COLO829 (cell line): ENCODE measurements around the gene TNNC1.

ENCODE experiments used
- DNase-seq: peaks from one replicate; pipeline ENCODE4 v3.0.0; 2012; ENCODE audit warnings: low spot score

The TNNC1 gene

DNA sequence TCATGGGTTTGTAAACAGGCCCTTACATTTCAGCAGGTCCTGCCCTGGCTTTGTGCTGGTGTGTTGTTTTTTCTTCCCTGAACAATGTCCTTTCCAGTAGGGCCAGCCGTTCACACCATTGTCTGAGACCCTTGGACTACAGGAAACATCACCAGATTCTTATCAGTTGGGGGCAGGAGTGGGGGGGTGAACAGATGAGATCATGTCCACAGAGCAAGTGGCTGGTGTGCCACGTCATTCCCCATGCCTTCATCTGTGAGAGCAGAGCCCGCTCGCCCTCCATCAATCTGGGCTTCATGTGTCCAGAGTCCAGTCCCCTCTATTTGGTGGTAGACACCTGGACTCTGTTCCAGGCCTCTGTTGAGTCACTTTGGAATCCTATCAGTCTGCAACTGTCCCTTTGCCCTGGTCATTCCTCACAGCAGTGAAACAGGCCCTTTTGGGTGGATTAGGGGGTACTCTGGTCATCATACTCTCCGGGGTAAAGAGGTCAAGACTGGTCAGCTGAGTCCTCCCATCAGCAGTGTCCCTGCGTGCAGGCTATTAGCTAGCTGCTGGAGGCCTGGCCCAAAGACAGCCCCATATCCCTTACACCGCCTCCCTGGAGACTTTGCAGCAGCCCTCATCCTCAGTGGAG lies 23.9 kb downstream of the TNNC1 start:
- no peak for DNase-seq

DNA sequence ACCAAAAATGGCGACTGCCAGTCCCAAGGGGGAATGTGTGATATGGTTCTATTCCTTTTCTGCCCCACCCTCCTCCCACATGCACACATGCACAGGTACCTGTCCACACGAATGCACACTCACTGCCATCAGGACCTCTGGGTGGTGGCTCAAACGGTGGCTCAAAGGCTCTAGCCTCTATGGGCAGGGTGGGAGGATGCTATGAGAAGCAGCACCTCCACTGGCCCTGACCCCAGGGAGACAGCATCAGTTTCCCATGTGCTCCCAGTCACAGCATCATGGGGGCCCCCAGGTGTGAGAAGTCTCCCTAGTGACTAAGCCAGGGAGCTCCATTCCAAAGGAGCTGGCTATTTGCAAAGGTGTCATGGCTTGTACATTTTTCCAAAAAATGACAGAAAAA lies 24.8 kb downstream of the TNNC1 start:
- no peak for DNase-seq

DNA sequence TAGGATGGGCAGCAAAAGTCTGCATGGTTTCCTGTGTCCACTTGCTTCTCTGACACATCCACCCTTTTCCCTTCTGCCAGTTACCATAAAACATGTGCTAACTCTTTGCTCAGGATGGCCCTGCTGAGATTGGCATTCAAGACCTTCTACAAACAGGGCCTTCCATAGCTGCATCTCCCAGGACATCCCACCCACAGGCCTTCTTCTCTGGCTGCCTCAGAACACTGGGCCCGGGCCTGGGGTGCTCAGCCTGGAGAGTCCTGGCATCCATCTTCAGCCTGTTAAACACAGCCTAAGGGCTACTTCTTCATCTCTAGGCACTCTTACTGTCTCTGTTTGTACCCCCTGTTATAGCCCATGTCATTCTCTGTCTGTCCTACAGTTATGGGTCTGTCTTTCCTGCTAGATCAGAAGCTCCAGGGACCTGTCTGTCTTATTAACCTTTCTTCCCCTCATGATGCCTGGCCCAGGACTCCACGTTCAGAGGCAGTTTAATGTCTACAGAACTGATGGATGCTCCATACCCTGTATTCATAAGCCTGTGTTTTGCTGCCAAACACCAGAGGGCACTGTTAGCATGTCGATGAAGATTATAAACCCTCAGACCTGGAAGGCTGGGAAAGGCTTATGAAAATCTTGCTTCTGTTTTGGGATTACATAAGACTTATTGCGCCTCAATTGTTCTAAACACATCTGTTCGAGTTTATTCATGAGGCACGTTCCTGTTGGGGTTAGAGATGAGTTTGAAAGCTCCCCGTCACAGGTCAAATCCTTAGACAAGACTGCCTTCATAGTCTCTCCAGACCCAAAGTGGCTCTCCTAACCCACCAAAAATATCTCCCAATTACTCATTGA lies 25.5 kb downstream of the TNNC1 start:
- peak; percentile 70 for DNase-seq

DNA sequence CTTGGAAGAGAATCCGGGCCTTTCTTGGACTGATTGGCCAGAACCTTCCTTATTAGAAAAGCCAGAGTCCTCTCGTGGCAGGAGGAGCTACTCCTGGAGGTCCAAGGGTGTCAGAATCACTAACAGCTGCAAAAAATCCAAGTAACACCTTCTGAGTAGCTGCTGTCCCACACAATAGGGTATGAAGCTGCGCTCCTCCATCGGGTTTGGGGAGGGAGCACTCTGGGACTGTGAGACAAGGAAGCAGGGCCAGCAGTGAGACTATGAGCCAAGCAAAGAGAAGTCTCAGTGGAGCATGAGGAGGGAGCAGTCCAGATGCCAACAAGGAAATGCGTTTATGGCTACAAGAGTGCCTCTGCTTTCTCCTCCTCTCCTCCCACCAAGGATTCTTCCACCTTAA lies 30.7 kb downstream of the TNNC1 start:
- no peak for DNase-seq

DNA sequence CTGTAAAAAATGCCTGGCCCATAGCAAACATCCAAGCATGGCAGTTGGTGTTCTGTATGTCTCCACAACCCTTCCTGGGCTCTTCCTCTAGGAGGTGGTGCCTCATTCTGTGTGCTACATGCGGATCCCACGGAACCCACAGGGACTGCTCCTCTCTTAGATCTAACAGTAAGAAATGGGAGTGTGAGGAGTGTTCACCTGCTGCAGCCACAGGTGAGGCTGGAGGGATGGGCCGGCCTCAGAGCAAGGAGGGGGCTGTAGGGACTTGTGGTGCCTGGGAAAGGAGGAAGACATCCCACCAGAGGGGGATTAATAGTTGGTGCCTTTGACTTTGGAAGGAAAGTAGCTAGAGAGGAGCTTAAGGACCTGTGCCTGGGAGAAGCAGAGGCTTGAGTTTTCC lies 31.2 kb downstream of the TNNC1 start:
- no peak for DNase-seq

DNA sequence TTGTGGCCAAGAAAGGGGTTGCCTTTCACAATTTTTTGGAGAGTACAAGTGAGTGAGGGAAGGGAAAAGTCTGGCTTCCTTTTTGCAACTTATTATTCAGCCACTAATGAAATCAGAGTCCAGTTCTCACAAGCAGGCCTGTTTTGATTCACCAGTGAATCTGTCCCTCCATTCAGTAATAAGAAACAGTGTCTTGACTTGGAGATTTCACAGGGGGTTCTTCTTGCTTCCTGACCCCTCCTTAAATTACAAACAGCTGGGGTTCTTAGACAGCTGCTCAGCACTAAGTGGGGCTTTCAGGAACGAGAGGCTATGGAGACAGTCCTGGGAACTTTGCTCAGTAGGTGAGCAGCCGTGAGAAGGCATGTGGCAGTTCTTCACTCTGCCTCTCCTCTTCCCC lies 33.5 kb downstream of the TNNC1 start:
- DNase-seq, result no peak

DNA sequence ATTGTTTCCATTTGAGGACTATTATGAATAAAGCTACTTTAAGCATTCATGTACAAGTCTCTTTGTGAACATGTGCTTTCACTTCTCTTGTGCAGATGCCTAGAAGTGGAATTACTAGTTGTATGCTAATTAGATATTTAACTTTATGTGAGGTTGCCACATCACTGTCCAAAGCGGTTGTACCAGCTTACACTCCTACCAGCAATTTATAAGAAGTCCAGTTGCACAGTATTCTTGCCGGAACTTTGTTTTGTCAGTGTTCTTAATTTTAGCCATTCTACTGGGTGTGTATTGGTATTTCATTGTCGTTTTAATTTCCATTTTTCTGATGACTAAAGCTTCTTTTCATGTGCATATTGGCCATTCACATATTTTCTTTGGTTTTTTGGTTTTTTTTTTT lies 38.0 kb downstream of the TNNC1 start:
- DNase-seq, result no peak

DNA sequence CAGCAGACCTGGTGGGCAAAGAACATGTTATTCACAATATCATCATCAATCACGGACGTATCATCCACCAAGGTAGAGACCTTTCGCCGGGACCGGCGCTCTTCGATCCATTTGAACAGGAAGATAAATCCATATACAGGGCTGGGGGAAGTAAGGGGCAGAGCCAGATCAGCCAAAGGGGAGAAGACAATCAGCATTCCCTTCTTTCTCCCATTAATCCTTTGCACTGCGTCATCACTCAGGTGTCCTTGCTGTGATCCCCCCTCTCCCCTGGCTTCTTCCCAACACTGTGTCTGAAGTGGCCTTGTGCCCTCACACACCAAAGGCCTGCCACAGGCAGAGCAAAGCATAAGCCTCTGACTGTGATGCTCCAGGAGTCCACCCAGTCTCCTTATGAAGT lies 45.4 kb downstream of the TNNC1 start:
- no peak for DNase-seq

DNA sequence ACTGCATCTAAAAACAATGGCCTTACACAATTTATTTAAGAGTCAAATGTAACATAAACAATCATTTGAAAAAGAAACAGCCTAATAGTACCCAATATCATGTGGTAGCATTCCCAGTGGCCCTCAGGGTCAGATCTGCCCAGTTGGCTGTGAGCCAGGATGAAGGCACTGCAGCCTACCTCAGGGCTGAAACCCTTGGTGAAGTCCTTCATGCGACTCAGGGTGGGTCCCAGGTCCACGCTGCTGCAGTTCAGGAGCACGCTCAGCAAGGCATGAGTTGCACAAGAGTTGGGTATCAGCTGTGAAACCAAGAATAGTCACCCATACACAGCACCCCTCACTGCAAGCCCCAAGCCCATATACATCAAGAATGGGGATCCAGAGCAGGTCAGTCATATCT lies 46.1 kb downstream of the TNNC1 start:
- no peak for DNase-seq

DNA sequence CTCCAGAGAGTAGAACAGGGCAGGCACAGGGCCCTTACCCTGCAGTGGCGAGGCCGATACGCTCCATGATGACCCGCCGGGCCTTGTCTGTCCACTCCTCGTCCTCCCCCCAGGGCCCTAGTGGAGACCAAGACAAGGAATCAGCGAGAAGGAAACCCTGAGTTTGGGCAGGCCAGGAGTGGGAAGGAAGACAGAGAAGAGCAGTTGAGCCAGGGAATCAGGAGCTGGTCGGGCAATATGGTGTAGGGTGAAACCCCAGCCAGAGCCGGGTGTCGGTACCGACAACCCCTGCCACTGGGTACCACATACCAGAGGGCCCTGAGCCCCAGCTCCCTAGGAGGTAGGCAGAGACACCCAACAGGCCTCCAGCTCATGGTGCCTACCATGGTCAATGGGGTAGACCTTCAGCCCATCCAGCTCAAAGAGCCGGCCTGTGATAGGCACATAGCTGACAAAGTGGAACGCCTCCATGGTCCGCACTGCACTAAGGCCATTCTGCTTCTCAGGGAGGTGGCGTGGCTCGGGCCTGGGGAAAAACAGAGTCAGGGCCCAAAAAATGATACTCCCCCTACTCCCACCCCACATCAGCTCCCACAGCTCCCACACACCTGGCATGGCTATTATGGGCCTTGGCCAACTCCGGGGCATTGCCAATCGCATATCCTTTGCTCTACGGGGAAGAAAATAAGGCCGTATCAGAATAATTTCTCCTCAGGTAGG lies 46.9 kb downstream of the TNNC1 start:
- DNase-seq, result no peak

DNA sequence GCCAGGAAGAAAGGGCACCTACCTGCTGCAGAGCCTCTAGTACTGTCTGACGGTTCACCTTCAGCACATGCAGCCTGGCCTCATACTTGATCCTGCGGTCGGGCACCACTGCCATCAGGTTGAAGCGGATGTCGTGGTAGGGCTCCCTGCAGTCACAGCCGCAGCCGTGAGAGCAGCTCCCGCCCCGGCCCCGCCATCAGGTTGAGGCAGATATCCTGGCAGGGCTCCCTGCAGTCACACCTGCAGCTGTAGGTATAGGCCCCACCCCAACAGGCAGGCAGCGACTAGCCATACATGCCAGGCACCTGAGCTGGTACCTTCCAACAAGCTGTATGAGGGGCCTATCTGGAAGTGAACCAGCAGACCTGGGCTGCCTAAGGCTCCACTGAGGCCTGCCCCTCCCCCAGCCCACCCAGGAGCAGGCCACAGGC lies 47.6 kb downstream of the TNNC1 start:
- DNase-seq, result no peak

DNA sequence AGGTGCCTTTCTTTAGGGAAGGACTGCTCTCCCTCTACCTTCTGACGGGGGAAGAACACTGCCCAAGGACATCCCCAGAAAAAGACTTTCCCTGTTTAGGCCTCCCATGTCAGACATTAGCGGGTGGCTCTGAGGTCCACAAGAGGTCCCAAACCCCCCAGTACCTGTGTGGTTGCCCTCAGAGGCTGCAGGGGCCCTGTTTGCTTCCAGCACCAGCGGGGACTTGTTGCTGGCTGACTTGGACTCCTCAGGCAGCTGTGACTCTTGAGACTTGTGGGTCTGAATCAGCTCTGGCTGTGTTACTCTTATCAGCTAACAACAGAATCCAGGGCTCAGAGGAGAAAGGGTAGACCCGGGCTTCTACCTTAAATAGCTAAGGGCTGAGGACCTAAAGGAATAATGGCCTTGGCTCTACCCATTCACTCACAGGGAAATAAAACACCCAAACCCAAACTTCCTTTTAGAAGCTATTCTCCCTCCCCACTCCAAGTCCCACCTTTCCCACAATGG lies 48.2 kb downstream of the TNNC1 start:
- DNase-seq, result no peak

DNA sequence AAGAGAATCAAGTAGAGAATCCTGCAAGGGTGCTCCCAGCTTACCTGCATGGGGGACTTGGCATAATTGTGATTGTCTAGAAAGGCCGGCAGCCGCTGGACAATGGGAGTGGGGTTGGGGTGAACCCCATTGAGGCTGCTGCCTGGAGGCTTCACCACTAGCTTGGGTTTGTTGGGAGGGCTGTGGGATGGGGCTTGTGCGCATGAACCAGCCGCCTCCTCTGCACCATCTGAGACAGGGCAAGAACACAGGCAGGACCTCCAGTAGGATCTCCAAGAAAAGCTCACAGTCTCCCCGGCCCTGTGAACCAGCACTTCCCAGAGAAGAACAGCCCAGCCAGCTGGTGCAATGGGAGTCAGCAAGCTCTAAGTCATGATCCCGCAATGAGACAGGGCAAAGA lies 48.8 kb downstream of the TNNC1 start:
- no peak for DNase-seq

DNA sequence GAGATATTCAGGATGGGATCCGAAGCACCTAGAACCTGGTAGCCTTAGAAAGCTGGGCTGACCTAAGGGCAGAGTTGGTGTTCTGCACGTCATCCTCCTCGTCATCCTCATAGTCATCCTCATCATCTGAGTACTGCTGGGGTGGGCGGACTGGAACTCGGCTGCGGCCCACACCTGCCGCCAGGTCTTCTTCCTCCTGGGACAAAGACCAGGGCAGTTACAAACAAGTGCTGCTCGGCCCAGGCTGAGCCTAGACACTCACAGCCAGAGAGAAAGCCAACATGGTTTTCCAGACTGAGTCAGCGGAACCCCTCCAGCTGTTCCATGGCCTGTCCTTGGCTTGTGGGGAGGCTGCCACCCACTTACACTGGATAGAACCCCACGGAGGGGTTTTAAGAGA lies 49.5 kb downstream of the TNNC1 start:
- no peak for DNase-seq

DNA sequence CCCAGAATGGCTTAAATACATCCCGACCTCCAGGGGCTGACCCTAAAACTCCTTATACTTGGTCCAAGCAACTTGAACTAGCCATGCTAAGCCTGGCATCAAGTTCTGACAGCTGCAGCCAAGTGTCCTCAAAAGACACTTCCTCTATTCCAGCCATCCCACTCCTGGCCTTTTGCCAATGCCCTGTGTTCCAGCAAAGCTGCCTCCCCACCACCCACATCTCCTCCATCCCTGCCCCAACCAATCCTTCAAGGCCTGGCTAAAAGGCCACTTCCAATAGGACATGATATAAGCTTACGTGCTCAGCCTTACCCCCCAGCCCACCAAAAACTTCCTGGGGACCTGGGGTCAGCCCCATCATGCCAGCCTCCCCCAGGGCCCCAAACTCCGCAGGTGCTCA lies 49.9 kb downstream of the TNNC1 start:
- no peak for DNase-seq

DNA sequence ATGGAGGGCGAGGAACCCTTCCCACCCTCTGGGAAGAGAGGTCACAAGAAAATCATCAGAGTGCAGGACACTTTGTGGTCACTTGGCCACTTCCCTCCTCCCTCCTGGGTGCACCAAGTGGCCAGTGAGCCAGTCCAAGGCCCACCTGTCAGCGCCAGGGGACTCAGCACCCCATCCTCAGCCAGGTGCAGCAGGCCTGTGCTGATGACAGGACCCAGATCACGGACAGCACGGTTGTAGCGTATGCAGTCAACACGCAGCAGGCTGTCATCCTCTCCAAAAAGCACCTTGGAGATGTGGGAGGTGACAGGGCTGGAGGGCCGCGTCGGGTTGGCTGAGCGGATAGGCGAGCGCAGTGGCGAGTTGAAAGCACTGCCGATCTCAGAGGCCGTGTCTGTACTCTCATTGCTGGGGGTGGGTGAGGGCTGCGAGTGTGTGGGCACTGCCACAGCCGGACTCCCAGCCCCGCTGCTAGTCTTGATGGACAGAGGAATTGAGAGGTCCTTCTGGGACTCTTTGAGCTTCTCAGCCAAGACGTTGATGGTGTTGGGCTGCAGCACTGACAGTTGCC lies 50.5 kb downstream of the TNNC1 start:
- no peak for DNase-seq

DNA sequence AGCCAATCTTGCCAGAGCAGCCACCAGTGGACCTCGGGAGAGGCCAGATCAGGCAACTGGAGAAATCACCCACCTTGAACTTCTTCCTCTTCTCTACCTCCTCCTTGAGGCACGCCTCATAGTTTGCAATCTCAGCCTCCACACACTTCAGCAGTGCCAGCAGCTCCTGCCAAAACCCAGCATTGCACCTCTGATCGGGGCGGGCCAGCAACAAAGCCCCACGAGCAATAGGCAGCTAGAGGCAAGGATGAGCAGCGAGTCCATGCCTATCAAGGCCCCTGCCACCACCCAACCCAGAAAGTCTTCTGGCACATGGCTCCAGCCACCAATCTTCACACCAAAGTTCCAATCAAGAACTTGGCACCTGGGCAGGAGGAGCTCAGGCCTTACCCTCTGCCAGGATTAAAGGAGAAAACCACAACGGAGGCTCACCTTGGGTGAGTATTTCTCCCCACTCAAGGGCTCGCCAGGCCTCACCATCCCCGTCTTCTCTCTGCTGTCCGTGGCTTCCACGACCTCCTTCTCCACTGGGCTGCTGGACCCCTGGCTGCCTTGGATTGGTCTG lies 51.1 kb downstream of the TNNC1 start:
- DNase-seq, result no peak

DNA sequence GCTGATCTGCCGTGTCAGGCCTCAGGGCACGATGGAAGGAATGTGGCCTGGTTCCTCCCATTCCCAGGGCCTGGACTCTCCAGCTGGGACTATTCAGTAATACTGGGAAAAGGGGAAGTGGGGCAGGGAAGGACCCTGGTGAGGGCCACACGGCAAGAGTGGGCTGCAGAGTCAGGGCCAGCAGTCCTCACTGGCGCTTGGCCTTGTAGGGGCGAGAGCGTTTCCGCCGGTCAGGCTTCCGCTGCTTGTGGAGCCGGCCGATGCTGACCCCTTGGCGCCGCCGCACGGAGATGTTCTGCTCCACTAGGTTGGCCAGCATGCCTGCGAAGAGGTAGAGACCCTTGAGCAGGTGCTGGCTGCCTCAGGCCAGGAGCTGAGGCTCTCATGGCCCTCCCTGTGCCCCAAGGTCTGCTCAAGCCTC lies 51.7 kb downstream of the TNNC1 start:
- no peak for DNase-seq

DNA sequence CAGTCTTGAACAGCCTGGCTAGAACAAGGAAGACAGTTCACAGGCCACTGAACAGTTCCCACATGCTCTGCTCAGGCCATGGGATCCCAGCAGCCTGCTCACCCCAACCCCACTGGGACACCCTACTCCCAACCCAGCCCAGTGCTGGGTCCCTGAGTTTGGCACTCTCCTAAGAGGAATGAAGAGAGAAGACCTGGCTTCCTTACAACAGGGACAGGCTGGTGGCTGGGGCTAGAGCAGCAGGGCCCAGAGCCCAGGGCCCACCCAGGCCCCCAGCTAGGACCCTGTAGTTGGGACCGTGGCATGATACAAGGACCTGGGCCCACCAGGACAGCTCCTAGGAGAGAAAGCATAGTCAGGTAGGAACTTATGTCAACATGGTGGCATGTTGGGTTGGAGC lies 52.3 kb downstream of the TNNC1 start:
- no peak for DNase-seq
